Hepatocyte (in vitro differentiated cells): ENCODE results near the gene KIRREL2.

Experiments
- EZH2 ChIP-seq: fragments of 200-600 bp; sonication (generic); IDR thresholded peaks from 2 replicates; pipeline ENCODE4 v1.6.1; 2016; ENCODE audit warnings: antibody characterized with exemption, mild to moderate bottlenecking, borderline replicate concordance
- TF ChIP-seq, protein P1 (sequence below): fragments of 200-600 bp; sonication (generic); IDR thresholded peaks from 2 replicates; pipeline ENCODE4 v1.5.1; 2016; ENCODE audit warnings: antibody characterized with exemption, mild to moderate bottlenecking; ENCODE audit not compliant: poor library complexity

DNA sequence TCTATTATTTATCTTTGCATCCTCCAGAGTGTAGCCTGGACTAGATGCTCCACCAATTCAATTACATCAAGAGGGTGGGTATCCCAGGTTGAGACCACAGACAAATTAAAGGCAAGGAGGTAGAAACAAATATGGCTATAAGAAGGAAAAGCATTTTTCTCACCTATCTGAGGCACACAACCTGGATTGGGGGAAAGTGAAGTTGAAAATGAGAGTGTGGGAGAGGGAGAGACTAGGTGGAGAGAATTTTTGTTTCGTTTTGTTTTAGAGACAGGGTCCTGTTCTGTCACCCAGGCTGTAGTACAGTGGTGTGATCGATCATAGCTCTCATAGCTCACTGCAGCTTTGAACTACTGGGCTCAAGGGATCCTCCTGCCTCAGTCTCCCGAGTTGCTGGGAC is 38.3 kb upstream of the KIRREL2 start:
- TF ChIP-seq EZH2 = no peak
- TF ChIP-seq, protein P1, sequence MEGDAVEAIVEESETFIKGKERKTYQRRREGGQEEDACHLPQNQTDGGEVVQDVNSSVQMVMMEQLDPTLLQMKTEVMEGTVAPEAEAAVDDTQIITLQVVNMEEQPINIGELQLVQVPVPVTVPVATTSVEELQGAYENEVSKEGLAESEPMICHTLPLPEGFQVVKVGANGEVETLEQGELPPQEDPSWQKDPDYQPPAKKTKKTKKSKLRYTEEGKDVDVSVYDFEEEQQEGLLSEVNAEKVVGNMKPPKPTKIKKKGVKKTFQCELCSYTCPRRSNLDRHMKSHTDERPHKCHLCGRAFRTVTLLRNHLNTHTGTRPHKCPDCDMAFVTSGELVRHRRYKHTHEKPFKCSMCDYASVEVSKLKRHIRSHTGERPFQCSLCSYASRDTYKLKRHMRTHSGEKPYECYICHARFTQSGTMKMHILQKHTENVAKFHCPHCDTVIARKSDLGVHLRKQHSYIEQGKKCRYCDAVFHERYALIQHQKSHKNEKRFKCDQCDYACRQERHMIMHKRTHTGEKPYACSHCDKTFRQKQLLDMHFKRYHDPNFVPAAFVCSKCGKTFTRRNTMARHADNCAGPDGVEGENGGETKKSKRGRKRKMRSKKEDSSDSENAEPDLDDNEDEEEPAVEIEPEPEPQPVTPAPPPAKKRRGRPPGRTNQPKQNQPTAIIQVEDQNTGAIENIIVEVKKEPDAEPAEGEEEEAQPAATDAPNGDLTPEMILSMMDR = no peak
